Activated T-cell treated with anti-CD3 and anti-CD28 coated beads, Interleukin-2, amount 50 U/mL, for 24 hours (primary cell): ENCODE data around the gene PAQR5.

Experiments used
- DNase-seq: peaks from one replicate; pipeline ENCODE4 v3.0.0-alpha.2; 2020
- H3K27ac Mint-ChIP-seq: 2 replicates; pipeline ENCODE4 v1.8.0; 2020; ENCODE audit warnings: mild to moderate bottlenecking, mixed read lengths
- H3K27me3 Mint-ChIP-seq: 2 replicates; pipeline ENCODE4 v1.8.0; 2020; ENCODE audit warnings: mixed read lengths
- H3K36me3 Mint-ChIP-seq: 2 replicates; pipeline ENCODE4 v1.8.0; 2020; ENCODE audit warnings: low read depth, mixed read lengths
- H3K4me1 Mint-ChIP-seq: 2 replicates; pipeline ENCODE4 v1.8.0; 2020; ENCODE audit warnings: low read depth, mixed read lengths
- H3K4me3 Mint-ChIP-seq: 2 replicates; pipeline ENCODE4 v1.8.0; 2020; ENCODE audit warnings: mild to moderate bottlenecking, moderate library complexity, mixed read lengths
- H3K9me3 Mint-ChIP-seq: 2 replicates; pipeline ENCODE4 v1.8.0; 2020; ENCODE audit warnings: mixed read lengths

Gene PAQR5, protein sequence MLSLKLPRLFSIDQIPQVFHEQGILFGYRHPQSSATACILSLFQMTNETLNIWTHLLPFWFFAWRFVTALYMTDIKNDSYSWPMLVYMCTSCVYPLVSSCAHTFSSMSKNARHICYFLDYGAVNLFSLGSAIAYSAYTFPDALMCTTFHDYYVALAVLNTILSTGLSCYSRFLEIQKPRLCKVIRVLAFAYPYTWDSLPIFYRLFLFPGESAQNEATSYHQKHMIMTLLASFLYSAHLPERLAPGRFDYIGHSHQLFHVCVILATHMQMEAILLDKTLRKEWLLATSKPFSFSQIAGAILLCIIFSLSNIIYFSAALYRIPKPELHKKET

DNA sequence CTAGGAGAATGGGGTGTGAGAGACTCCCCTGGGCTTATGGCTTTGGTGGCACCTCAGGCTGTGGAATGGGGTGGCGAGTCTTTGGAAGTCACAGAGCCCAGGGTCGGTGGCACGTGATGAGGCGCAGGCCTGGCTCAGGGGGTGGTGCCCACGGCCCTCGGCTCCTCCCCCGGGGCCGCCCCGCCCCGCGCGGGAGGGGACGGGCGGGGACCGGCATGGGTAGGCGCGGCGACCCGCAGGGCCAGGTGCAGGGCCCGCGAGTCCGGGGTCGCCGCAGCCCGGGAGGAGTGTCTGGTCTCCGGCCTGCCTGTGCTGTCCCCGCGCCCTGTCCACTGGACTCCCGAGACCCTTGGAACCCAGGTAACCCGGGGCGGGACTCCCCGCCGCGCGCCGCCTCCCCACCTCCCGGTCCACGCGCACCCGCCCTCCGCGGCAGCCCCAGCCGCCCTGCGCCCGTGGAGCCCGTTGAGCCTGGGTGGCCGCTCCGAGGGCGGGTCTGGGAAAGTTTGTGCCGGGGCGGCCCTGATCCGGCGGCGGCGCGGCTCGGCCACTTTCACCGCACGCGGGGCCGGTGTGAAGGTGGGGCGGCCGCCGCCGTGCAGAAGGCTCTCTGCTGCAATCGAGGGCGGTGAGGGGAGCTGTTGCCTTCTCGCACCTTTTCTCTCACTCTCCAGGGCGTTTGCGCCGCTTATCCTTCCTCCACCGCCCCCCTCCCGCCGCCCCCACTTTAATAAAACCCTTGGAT is at the start of gene PAQR5:
Gene PAQR5 (plus strand): TSS at position 216 of the 745 bp plus-strand sequence. CDS start 61,169 bp downstream, outside the sequence.
- no peaks in the 10 kb centered on the region for H3K36me3 Mint-ChIP-seq
- peaks cover 63% of the 10 kb centered on the region for H3K27me3 Mint-ChIP-seq
- no peaks in the 10 kb centered on the region for H3K4me1 Mint-ChIP-seq
- no peak within 1 kb of the TSS for H3K27ac Mint-ChIP-seq
- no peaks in the 10 kb centered on the region for H3K9me3 Mint-ChIP-seq
- peak within 1 kb of the TSS; percentile 44 for H3K4me3 Mint-ChIP-seq
- peak; percentile 57 for DNase-seq

DNA sequence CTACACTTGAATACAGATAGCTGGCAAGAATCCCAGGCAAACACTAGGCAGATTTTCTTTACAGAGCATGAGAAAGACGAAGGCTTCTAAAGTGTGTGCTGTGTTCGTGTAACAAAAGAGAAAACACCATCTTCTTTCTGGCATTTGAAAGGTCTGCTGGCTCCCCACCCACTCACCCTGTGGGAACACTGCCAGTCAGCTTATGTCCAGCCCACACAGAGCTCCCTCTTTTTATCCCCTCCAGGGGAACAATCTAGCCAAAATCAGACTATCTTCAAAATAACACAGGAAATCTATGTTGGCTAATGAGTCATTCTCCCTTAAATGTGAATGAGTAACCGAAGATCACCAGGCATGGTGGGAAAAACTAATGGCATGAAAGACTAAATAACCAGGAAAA is 45.6 kb upstream of the PAQR5 start:
- DNase-seq: no peak
- Mint-ChIP-seq H3K36me3 (peaks cover 1% of the 10 kb centered on the region), H3K9me3 (no peaks in the 10 kb centered on the region), H3K27ac (no peak overlapping the region), H3K4me1 (no peaks in the 10 kb centered on the region), H3K4me3 (no peak overlapping the region), H3K27me3 (no peaks in the 10 kb centered on the region)

- no peak overlapping the region for H3K27ac Mint-ChIP-seq
- H3K4me1 Mint-ChIP-seq: no peaks in the 10 kb centered on the region
- no peak for DNase-seq
- H3K27me3 Mint-ChIP-seq: no peaks in the 10 kb centered on the region
- no peaks in the 10 kb centered on the region for H3K36me3 Mint-ChIP-seq
- H3K4me3 Mint-ChIP-seq: no peak overlapping the region
- no peaks in the 10 kb centered on the region for H3K9me3 Mint-ChIP-seq
These were observed 33.3 kb upstream of the PAQR5 start for GRCh38 chr15:69265347-69265955.

DNA sequence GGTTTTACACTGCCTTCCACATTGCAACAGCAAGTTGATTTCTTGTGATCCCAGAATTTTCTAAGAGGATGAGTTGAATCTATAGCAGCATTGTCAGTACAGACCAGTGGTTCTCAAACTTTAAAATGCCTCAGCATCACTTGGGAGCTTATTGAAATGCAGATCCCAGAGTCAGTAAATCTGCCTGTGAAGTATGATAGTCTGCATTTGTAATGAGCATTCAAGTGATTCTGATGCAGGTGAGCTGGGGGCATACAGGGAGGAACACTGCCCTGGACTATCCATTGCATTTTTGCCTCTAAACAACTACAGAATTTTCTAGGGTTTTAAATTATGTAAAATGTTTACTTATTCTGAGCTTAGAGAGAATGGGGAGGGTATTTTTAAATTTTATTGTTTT is 27.5 kb upstream of the PAQR5 start:
- H3K9me3 Mint-ChIP-seq: no peaks in the 10 kb centered on the region
- no peaks in the 10 kb centered on the region for H3K36me3 Mint-ChIP-seq
- H3K27me3 Mint-ChIP-seq: peaks cover 3% of the 10 kb centered on the region
- no peaks in the 10 kb centered on the region for H3K4me1 Mint-ChIP-seq
- H3K4me3 Mint-ChIP-seq: no peak overlapping the region
- H3K27ac Mint-ChIP-seq: no peak overlapping the region
- no peak for DNase-seq

GRCh38 chr15:69272139-69272538 is 26.6 kb upstream of the PAQR5 start:
- no peaks in the 10 kb centered on the region for H3K36me3 Mint-ChIP-seq
- no peaks in the 10 kb centered on the region for H3K9me3 Mint-ChIP-seq

GRCh38 chr15:69272891-69273290 is 25.8 kb upstream of the PAQR5 start:
- Mint-ChIP-seq H3K27ac (no peak overlapping the region), H3K4me1 (no peaks in the 10 kb centered on the region), H3K36me3 (no peaks in the 10 kb centered on the region), H3K27me3 (peaks cover 5% of the 10 kb centered on the region), H3K4me3 (no peak overlapping the region), H3K9me3 (no peaks in the 10 kb centered on the region)
- DNase-seq: no peak

More at GRCh38 chr15:69272139-69272538, 26.6 kb upstream of the PAQR5 start:
- H3K27me3 Mint-ChIP-seq: peaks cover 3% of the 10 kb centered on the region
- no peak for DNase-seq
- H3K27ac Mint-ChIP-seq: no peak overlapping the region
- no peak overlapping the region for H3K4me3 Mint-ChIP-seq
- no peaks in the 10 kb centered on the region for H3K4me1 Mint-ChIP-seq

- peaks cover 8% of the 10 kb centered on the region for H3K27me3 Mint-ChIP-seq
- H3K9me3 Mint-ChIP-seq: no peaks in the 10 kb centered on the region
- no peak overlapping the region for H3K27ac Mint-ChIP-seq
- no peak overlapping the region for H3K4me3 Mint-ChIP-seq
- no peaks in the 10 kb centered on the region for H3K4me1 Mint-ChIP-seq
- DNase-seq: no peak
- H3K36me3 Mint-ChIP-seq: no peaks in the 10 kb centered on the region
These were observed 23.5 kb upstream of the PAQR5 start for GRCh38 chr15:69275074-69275670.

- no peak for DNase-seq
- H3K36me3 Mint-ChIP-seq: no peaks in the 10 kb centered on the region
- H3K27ac Mint-ChIP-seq: no peak overlapping the region
- H3K27me3 Mint-ChIP-seq: peaks cover 8% of the 10 kb centered on the region
- H3K4me1 Mint-ChIP-seq: no peaks in the 10 kb centered on the region
- no peaks in the 10 kb centered on the region for H3K9me3 Mint-ChIP-seq
- no peak overlapping the region for H3K4me3 Mint-ChIP-seq
These were observed 22.7 kb upstream of the PAQR5 start for GRCh38 chr15:69275933-69276560.

DNA sequence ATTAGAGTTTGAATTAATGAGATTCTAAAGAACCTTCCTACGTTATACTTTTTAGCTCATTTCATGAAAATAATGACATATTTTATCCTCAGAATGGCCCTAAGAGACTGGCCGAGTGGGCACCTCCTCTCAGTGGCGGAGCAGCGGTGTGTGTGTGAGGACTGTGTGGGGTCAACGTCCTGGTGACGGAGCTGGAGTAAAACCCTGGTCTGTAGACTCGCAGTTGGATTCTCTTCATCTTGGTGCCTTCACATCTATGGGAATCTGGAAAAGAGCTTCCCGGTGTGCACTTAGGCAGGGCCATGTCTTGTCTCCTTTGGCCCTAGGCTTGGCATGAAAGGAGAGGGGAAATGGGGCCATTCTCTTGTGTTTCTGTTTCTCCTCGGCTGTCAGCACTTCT is 21.4 kb upstream of the PAQR5 start:
- Mint-ChIP-seq H3K36me3 (no peaks in the 10 kb centered on the region), H3K9me3 (no peaks in the 10 kb centered on the region), H3K4me3 (no peak overlapping the region), H3K27ac (no peak overlapping the region), H3K27me3 (peaks cover 8% of the 10 kb centered on the region), H3K4me1 (no peaks in the 10 kb centered on the region)
- no peak for DNase-seq

DNA sequence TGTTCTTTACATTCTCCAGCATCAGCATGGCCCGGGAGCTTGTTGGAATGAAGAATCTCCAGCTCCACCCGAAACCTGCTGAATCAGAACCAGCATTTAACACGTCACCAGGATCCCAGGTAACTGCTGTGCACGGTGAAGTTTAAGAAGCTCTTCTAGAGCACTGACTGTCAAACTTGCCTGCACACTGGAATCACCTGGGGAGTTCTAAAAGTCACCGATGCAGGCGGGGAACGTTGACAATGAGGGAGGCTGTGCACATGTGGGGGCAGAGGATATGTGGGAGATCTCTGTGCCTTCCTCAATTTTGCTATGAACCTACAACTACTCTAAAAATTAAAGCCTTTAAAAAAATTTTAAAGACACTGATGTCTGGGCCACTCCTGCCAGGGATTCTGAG is 19.1 kb upstream of the PAQR5 start:
- H3K4me1 Mint-ChIP-seq: no peaks in the 10 kb centered on the region
- peaks cover 5% of the 10 kb centered on the region for H3K27me3 Mint-ChIP-seq
- no peak overlapping the region for H3K4me3 Mint-ChIP-seq
- no peaks in the 10 kb centered on the region for H3K36me3 Mint-ChIP-seq
- no peak overlapping the region for H3K27ac Mint-ChIP-seq
- no peaks in the 10 kb centered on the region for H3K9me3 Mint-ChIP-seq
- no peak for DNase-seq

- H3K27me3 Mint-ChIP-seq: peaks cover 5% of the 10 kb centered on the region
- H3K27ac Mint-ChIP-seq: no peak overlapping the region
- DNase-seq: no peak
- no peaks in the 10 kb centered on the region for H3K9me3 Mint-ChIP-seq
- H3K36me3 Mint-ChIP-seq: no peaks in the 10 kb centered on the region
- no peaks in the 10 kb centered on the region for H3K4me1 Mint-ChIP-seq
- no peak overlapping the region for H3K4me3 Mint-ChIP-seq
These were observed 17.9 kb upstream of the PAQR5 start for GRCh38 chr15:69280783-69281182.

DNA sequence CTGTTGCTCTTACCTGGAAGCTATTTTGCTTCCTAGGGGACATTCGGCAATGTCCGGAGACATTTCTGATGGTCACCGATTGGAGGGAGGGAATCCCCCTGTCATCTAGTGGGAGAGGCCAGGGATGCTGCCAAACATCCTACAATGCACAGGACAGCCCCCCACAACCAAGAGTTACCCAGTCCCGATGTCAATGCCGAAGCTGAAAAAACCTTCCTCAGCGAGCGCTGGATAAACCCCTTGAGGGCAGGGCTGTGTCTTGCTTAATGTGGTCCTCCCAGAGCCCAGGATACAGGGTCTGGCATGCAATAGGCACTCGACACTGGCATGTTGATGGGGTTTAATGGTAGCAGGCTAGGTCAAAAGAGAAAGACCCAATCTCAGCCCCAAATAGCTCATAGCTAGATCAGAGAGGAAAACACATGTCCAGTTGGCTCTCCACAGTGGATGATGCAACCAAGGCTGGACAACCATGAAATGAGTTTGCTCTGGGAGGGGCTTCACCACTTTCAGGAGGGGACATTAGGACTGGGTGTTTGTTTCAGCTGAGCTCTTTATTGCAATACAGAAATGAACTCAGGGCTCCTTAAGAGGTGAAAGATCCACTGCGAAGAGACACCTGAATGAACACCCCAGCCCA is 16.5 kb upstream of the PAQR5 start:
- no peak overlapping the region for H3K27ac Mint-ChIP-seq
- no peak overlapping the region for H3K4me3 Mint-ChIP-seq
- peaks cover 5% of the 10 kb centered on the region for H3K27me3 Mint-ChIP-seq
- H3K4me1 Mint-ChIP-seq: no peaks in the 10 kb centered on the region
- DNase-seq: no peak
- no peaks in the 10 kb centered on the region for H3K9me3 Mint-ChIP-seq
- no peaks in the 10 kb centered on the region for H3K36me3 Mint-ChIP-seq

GRCh38 chr15:69285834-69286233 is 12.9 kb upstream of the PAQR5 start:
- Mint-ChIP-seq H3K27me3 (no peaks in the 10 kb centered on the region), H3K4me3 (no peak overlapping the region), H3K9me3 (no peaks in the 10 kb centered on the region), H3K36me3 (no peaks in the 10 kb centered on the region), H3K27ac (no peak overlapping the region), H3K4me1 (no peaks in the 10 kb centered on the region)
- no peak for DNase-seq

DNA sequence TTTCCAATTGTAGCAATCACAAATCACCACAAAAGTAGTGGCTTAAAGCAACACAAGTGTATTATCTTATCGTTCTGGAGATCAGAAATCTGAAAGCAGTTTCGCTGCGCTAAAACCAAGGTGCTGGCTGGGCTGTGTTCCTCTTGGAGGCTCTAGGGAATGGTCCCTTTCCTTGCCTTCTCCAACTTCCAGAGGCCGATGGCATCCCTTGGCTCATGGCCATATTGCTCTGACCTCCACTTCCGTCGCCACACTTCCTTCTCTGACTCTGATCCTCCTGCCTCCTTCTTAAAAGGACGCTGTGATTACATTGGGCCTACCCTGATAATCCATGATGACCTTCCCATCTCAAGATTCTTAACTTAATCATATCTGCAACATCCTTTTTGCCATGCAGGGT is 10.7 kb upstream of the PAQR5 start:
- no peaks in the 10 kb centered on the region for H3K4me1 Mint-ChIP-seq
- H3K27me3 Mint-ChIP-seq: no peaks in the 10 kb centered on the region
- no peak overlapping the region for H3K4me3 Mint-ChIP-seq
- H3K36me3 Mint-ChIP-seq: no peaks in the 10 kb centered on the region
- no peak overlapping the region for H3K27ac Mint-ChIP-seq
- no peak for DNase-seq
- H3K9me3 Mint-ChIP-seq: no peaks in the 10 kb centered on the region
